Measurements from ENCODE around the gene HARBI1. TPM values are rescaled to one million over a fixed set of nuclear protein-coding genes. Genes with fewer than 3 reads are reported as not detected.

Gene HARBI1
- total RNA-seq, 1 donor from 2014 or later: 4.5 TPM

- peaks cover 5% of the 10 kb centered on the region for H3K4me1 Mint-ChIP-seq (ENCODE audit: low read depth)
- intact Hi-C loops (cut with micrococcal nuclease): no loop called here
- peaks cover 11% of the 10 kb centered on the region for H3K36me3 Mint-ChIP-seq (ENCODE audit: low read depth)
- no peak for DNase-seq (ENCODE audit: low spot score)
- no peak overlapping the region for H3K4me3 Mint-ChIP-seq
- H3K9me3 Mint-ChIP-seq: no peaks in the 10 kb centered on the region
- no peak overlapping the region for H3K27ac Mint-ChIP-seq
- H3K27me3 Mint-ChIP-seq (ENCODE audit: insufficient read depth): no peaks in the 10 kb centered on the region
These were observed 11.9 kb upstream of the HARBI1 start for GRCh38 chr11:46628961-46629360.

- Mint-ChIP-seq H3K27ac (no peak overlapping the region), H3K36me3 (ENCODE audit: low read depth) (peaks cover 20% of the 10 kb centered on the region), H3K4me3 (no peak overlapping the region), H3K4me1 (ENCODE audit: low read depth) (peaks cover 15% of the 10 kb centered on the region), H3K27me3 (ENCODE audit: insufficient read depth) (no peaks in the 10 kb centered on the region), H3K9me3 (no peaks in the 10 kb centered on the region)
- DNase-seq (ENCODE audit: low spot score): no peak
- intact Hi-C loops (cut with micrococcal nuclease): no loop called here
These were observed 8.4 kb upstream of the HARBI1 start for GRCh38 chr11:46625406-46625805.

GRCh38 chr11:46618837-46619236 lies 1.8 kb upstream of the HARBI1 start:
- intact Hi-C loops (cut with micrococcal nuclease): loop anchor here (5.0 kb wide), 6 partner anchors 127 to 1023 kb away; partner anchors contain the start of genes CRY2, MTCH2 and PHF21A
- peaks cover 13% of the 10 kb centered on the region for H3K36me3 Mint-ChIP-seq (ENCODE audit: low read depth)
- no peaks in the 10 kb centered on the region for H3K27me3 Mint-ChIP-seq (ENCODE audit: insufficient read depth)
- H3K4me1 Mint-ChIP-seq (ENCODE audit: low read depth): peaks cover 46% of the 10 kb centered on the region
- DNase-seq (ENCODE audit: low spot score): no peak
- H3K9me3 Mint-ChIP-seq: no peaks in the 10 kb centered on the region
- H3K27ac Mint-ChIP-seq: peak overlapping the region; percentile 59
- peak overlapping the region; percentile 54 for H3K4me3 Mint-ChIP-seq

- peaks cover 13% of the 10 kb centered on the region for H3K36me3 Mint-ChIP-seq (ENCODE audit: low read depth)
- H3K27me3 Mint-ChIP-seq (ENCODE audit: insufficient read depth): no peaks in the 10 kb centered on the region
- peaks cover 46% of the 10 kb centered on the region for H3K4me1 Mint-ChIP-seq (ENCODE audit: low read depth)
- peak overlapping the region; percentile 100 for H3K27ac Mint-ChIP-seq
- no peaks in the 10 kb centered on the region for H3K9me3 Mint-ChIP-seq
- H3K4me3 Mint-ChIP-seq: peak overlapping the region; percentile 89
- DNase-seq (ENCODE audit: low spot score): no peak
- intact Hi-C loops (cut with micrococcal nuclease): loop anchor here (1.0 to 5.0 kb wide), 15 partner anchors 24 to 1024 kb away; partner anchors contain the start of genes AMBRA1, ARHGAP1, CKAP5 and CRY2
These were observed 916 bp upstream of the HARBI1 start for GRCh38 chr11:46617972-46618314.

- H3K36me3 Mint-ChIP-seq (ENCODE audit: low read depth): peaks cover 8% of the 10 kb centered on the region
- H3K27ac Mint-ChIP-seq: peak overlapping the region; percentile 100
- no peaks in the 10 kb centered on the region for H3K9me3 Mint-ChIP-seq
- peaks cover 43% of the 10 kb centered on the region for H3K4me1 Mint-ChIP-seq (ENCODE audit: low read depth)
- DNase-seq (ENCODE audit: low spot score): no peak
- H3K27me3 Mint-ChIP-seq (ENCODE audit: insufficient read depth): no peaks in the 10 kb centered on the region
- H3K4me3 Mint-ChIP-seq: peak overlapping the region; percentile 89
- intact Hi-C loops (cut with micrococcal nuclease): loop anchor here (1.0 to 5.0 kb wide), 15 partner anchors 22 to 1026 kb away; partner anchors contain the start of genes AMBRA1, ARHGAP1, CKAP5 and CRY2
These were observed 385 bp downstream of the HARBI1 start for GRCh38 chr11:46616551-46617133.

GRCh38 chr11:46615756-46616155 lies 1.3 kb downstream of the HARBI1 start:
- intact Hi-C loops (cut with micrococcal nuclease): loop anchor here (2.0 to 5.0 kb wide), 11 partner anchors 61 to 1027 kb away; partner anchors contain the start of genes CRY2, DDB2, DGKZ and MTCH2
- Mint-ChIP-seq H3K4me1 (ENCODE audit: low read depth) (peaks cover 34% of the 10 kb centered on the region), H3K36me3 (ENCODE audit: low read depth) (peaks cover 4% of the 10 kb centered on the region), H3K27ac (no peak overlapping the region), H3K4me3 (peak overlapping the region; percentile 89), H3K9me3 (no peaks in the 10 kb centered on the region), H3K27me3 (ENCODE audit: insufficient read depth) (no peaks in the 10 kb centered on the region)
- DNase-seq (ENCODE audit: low spot score): no peak

GRCh38 chr11:46612326-46612725 lies 4.7 kb downstream of the HARBI1 start:
- H3K4me3 Mint-ChIP-seq: no peak overlapping the region
- no peak overlapping the region for H3K27ac Mint-ChIP-seq
- peaks cover 15% of the 10 kb centered on the region for H3K4me1 Mint-ChIP-seq (ENCODE audit: low read depth)
- intact Hi-C loops (cut with micrococcal nuclease): no loop called here
- DNase-seq (ENCODE audit: low spot score): no peak
- H3K27me3 Mint-ChIP-seq (ENCODE audit: insufficient read depth): no peaks in the 10 kb centered on the region
- no peaks in the 10 kb centered on the region for H3K9me3 Mint-ChIP-seq
- no peaks in the 10 kb centered on the region for H3K36me3 Mint-ChIP-seq (ENCODE audit: low read depth)

GRCh38 chr11:46611526-46612304 lies 5.3 kb downstream of the HARBI1 start:
- intact Hi-C loops (cut with micrococcal nuclease): no loop called here
- Mint-ChIP-seq H3K36me3 (ENCODE audit: low read depth) (no peaks in the 10 kb centered on the region), H3K27ac (no peak overlapping the region), H3K27me3 (ENCODE audit: insufficient read depth) (no peaks in the 10 kb centered on the region), H3K9me3 (no peaks in the 10 kb centered on the region), H3K4me3 (no peak overlapping the region), H3K4me1 (ENCODE audit: low read depth) (peaks cover 15% of the 10 kb centered on the region)
- no peak for DNase-seq (ENCODE audit: low spot score)

GRCh38 chr11:46609386-46609785 lies 7.6 kb downstream of the HARBI1 start:
- H3K27ac Mint-ChIP-seq: no peak overlapping the region
- H3K4me1 Mint-ChIP-seq (ENCODE audit: low read depth): no peaks in the 10 kb centered on the region
- no peaks in the 10 kb centered on the region for H3K27me3 Mint-ChIP-seq (ENCODE audit: insufficient read depth)
- H3K4me3 Mint-ChIP-seq: no peak overlapping the region
- H3K36me3 Mint-ChIP-seq (ENCODE audit: low read depth): no peaks in the 10 kb centered on the region
- DNase-seq (ENCODE audit: low spot score): no peak
- intact Hi-C loops (cut with micrococcal nuclease): no loop called here
- no peaks in the 10 kb centered on the region for H3K9me3 Mint-ChIP-seq

- H3K4me1 Mint-ChIP-seq (ENCODE audit: low read depth): no peaks in the 10 kb centered on the region
- no peak overlapping the region for H3K4me3 Mint-ChIP-seq
- intact Hi-C loops (cut with micrococcal nuclease): no loop called here
- H3K36me3 Mint-ChIP-seq (ENCODE audit: low read depth): no peaks in the 10 kb centered on the region
- H3K27me3 Mint-ChIP-seq (ENCODE audit: insufficient read depth): no peaks in the 10 kb centered on the region
- DNase-seq (ENCODE audit: low spot score): no peak
- no peaks in the 10 kb centered on the region for H3K9me3 Mint-ChIP-seq
- H3K27ac Mint-ChIP-seq: no peak overlapping the region
These were observed 9.5 kb downstream of the HARBI1 start for GRCh38 chr11:46607516-46607915.

- Mint-ChIP-seq H3K4me1 (ENCODE audit: low read depth) (no peaks in the 10 kb centered on the region), H3K27me3 (ENCODE audit: insufficient read depth) (no peaks in the 10 kb centered on the region), H3K4me3 (no peak overlapping the region), H3K27ac (no peak overlapping the region), H3K36me3 (ENCODE audit: low read depth) (no peaks in the 10 kb centered on the region), H3K9me3 (no peaks in the 10 kb centered on the region)
- intact Hi-C loops (cut with micrococcal nuclease): no loop called here
- no peak for DNase-seq (ENCODE audit: low spot score)
These were observed 12.2 kb downstream of the HARBI1 start for GRCh38 chr11:46604796-46605195.

GRCh38 chr11:46603704-46604308 lies 13.2 kb downstream of the HARBI1 start:
- Mint-ChIP-seq H3K4me3 (no peak overlapping the region), H3K9me3 (no peaks in the 10 kb centered on the region), H3K36me3 (ENCODE audit: low read depth) (no peaks in the 10 kb centered on the region), H3K4me1 (ENCODE audit: low read depth) (no peaks in the 10 kb centered on the region), H3K27me3 (ENCODE audit: insufficient read depth) (no peaks in the 10 kb centered on the region), H3K27ac (no peak overlapping the region)
- DNase-seq (ENCODE audit: low spot score): no peak
- intact Hi-C loops (cut with micrococcal nuclease): no loop called here

- Mint-ChIP-seq H3K27me3 (ENCODE audit: insufficient read depth) (no peaks in the 10 kb centered on the region), H3K4me1 (ENCODE audit: low read depth) (peaks cover 7% of the 10 kb centered on the region), H3K4me3 (no peak overlapping the region), H3K27ac (no peak overlapping the region), H3K36me3 (ENCODE audit: low read depth) (no peaks in the 10 kb centered on the region), H3K9me3 (no peaks in the 10 kb centered on the region)
- DNase-seq (ENCODE audit: low spot score): no peak
- intact Hi-C loops (cut with micrococcal nuclease): no loop called here
These were observed 15.9 kb downstream of the HARBI1 start for GRCh38 chr11:46601129-46601528.

All from activated T-helper 1 cell treated with anti-CD3 and anti-CD28 coated beads, Interleukin-12 subunit alpha, Interleukin-12 subunit beta, Interleukin-2, Interleukin-4 antibody, amounts not matched to agents 30 ng/mL and 10 ng/mL and 1 ng/mL, durations not matched to agents 14 hours and 24 hours and 36 hours (primary cell).